Natural killer cell treated with Interleukin-12 subunit alpha and Interleukin-12 subunit beta and Interleukin-15 and Interleukin-18, amount 100 ng/mL, for 72 hours (primary cell): ENCODE measurements around the gene DDX24. TPM values are rescaled to one million over a fixed set of nuclear protein-coding genes. Genes with fewer than 3 reads are reported as not detected.

Experiments used
- ATAC-seq, 2 donors: fragments of 150-1000 bp; cut with Tn5 transposase in 1 of 2; sonication (Bioruptor Pico), chemical (Tn5 transposase) in 1 of 2; 2 replicates each; pipeline ENCODE4 v1.10.0; 2021
- DNase-seq: peaks from one replicate; pipeline ENCODE4 v3.0.0; 2022; ENCODE audit warnings: low spot score
- H3K27ac Mint-ChIP-seq, 2 donors: 1 replicate in 1 of 2; 2 replicates in 1 of 2; pipeline ENCODE4 v1.8.0; 2022; ENCODE audit warnings: mixed read lengths in 2 of 2, mild to moderate bottlenecking in 1 of 2, moderate library complexity in 1 of 2
- H3K27me3 Mint-ChIP-seq, 2 donors: 1 replicate in 1 of 2; 2 replicates in 1 of 2; pipeline ENCODE4 v1.8.0; 2022; ENCODE audit warnings: mixed read lengths in 2 of 2
- H3K36me3 Mint-ChIP-seq: one replicate; pipeline ENCODE4 v1.8.0; 2022; ENCODE audit warnings: mixed read lengths
- H3K4me1 Mint-ChIP-seq, 2 donors: 1 replicate in 1 of 2; 2 replicates in 1 of 2; pipeline ENCODE4 v1.8.0; 2022; ENCODE audit warnings: low read depth in 2 of 2, mixed read lengths in 2 of 2, mild to moderate bottlenecking in 1 of 2
- H3K4me3 Mint-ChIP-seq: one replicate; pipeline ENCODE4 v1.8.0; 2022; ENCODE audit warnings: mixed read lengths
- H3K9me3 Mint-ChIP-seq: 2 replicates; pipeline ENCODE4 v1.8.0; 2022; ENCODE audit warnings: mixed read lengths
- total RNA-seq, 2 donors: library from RNA; stranded (reverse); gene quantifications; one replicate each; pipeline ENCODE4 v1.2.3, GENCODE V29; 2022

Gene DDX24
- total RNA-seq = 100 to 1,000 TPM; 168 to 241 TPM

GRCh38 chr14:94080621-94081385 is at the start of gene DDX24, which contains the start of gene IFI27L1:
TSS of gene DDX24 (minus strand) at chr14:94081202. CDS start at chr14:94079742, 1,460 bp downstream.
TSS of gene IFI27L1 (plus strand) at chr14:94081310. CDS start at chr14:94096938, 15,628 bp downstream.
- DNase-seq (peak; percentile 97), ATAC-seq (peak; percentile 99 to 100)
- peak within 1 kb of the TSS; percentile 95 to 99 for H3K27ac Mint-ChIP-seq
- peaks cover 20% of the 10 kb centered on the region for H3K36me3 Mint-ChIP-seq
- H3K4me3 Mint-ChIP-seq = peak within 1 kb of the TSS; percentile 96
- H3K4me1 Mint-ChIP-seq = peaks cover 45 to 47% of the 10 kb centered on the region in 2 donors
- H3K9me3 Mint-ChIP-seq = no peaks in the 10 kb centered on the region
- H3K27me3 Mint-ChIP-seq = no peaks in the 10 kb centered on the region

- Mint-ChIP-seq H3K27ac (peak overlapping the region; percentile 69 to 76), H3K27me3 (peaks cover under 1 to 7% of the 10 kb centered on the region in 2 donors), H3K9me3 (no peaks in the 10 kb centered on the region), H3K4me1 (peaks cover 17 to 25% of the 10 kb centered on the region in 2 donors), H3K36me3 (no peaks in the 10 kb centered on the region), H3K4me3 (peak overlapping the region; percentile 95)
- DNase-seq (no peak), ATAC-seq (peak; percentile 43 to 55)
These were observed 48.9 kb upstream of the DDX24 start for GRCh38 chr14:94129758-94130414.

GRCh38 chr14:94129111-94129757 is 48.2 kb upstream of the DDX24 start, which contains the start of gene IFI27L2:
TSS of gene IFI27L2 (minus strand) at chr14:94129604. CDS start at chr14:94129564, 40 bp downstream.
- peaks cover 0 to 7% of the 10 kb centered on the region in 2 donors for H3K27me3 Mint-ChIP-seq
- peak within 1 kb of the TSS; percentile 69 to 76 for H3K27ac Mint-ChIP-seq
- H3K4me3 Mint-ChIP-seq = peak within 1 kb of the TSS; percentile 95
- no peaks in the 10 kb centered on the region for H3K9me3 Mint-ChIP-seq
- ATAC-seq = peak; percentile 98
- peak; percentile 80 for DNase-seq
- H3K4me1 Mint-ChIP-seq = peaks cover 17 to 25% of the 10 kb centered on the region in 2 donors
- no peaks in the 10 kb centered on the region for H3K36me3 Mint-ChIP-seq

- peak overlapping the region; percentile 95 for H3K4me3 Mint-ChIP-seq
- H3K9me3 Mint-ChIP-seq = no peaks in the 10 kb centered on the region
- H3K27ac Mint-ChIP-seq = peak overlapping the region; percentile 69 to 76
- no peak for ATAC-seq
- H3K4me1 Mint-ChIP-seq = peaks cover 17 to 25% of the 10 kb centered on the region in 2 donors
- no peak for DNase-seq
- H3K36me3 Mint-ChIP-seq = no peaks in the 10 kb centered on the region
- H3K27me3 Mint-ChIP-seq = peaks cover 0 to 7% of the 10 kb centered on the region in 2 donors
These were observed 47.3 kb upstream of the DDX24 start for GRCh38 chr14:94128216-94128839.

- no peak overlapping the region for H3K27ac Mint-ChIP-seq
- no peaks in the 10 kb centered on the region for H3K9me3 Mint-ChIP-seq
- no peaks in the 10 kb centered on the region for H3K36me3 Mint-ChIP-seq
- H3K4me3 Mint-ChIP-seq = peak overlapping the region; percentile 38
- DNase-seq = no peak
- H3K4me1 Mint-ChIP-seq = peaks cover 15 to 25% of the 10 kb centered on the region in 2 donors
- ATAC-seq = no peak
- H3K27me3 Mint-ChIP-seq = peaks cover 2 to 3% of the 10 kb centered on the region in 2 donors
These were observed 46.3 kb upstream of the DDX24 start for GRCh38 chr14:94127330-94127729.

- no peaks in the 10 kb centered on the region for H3K36me3 Mint-ChIP-seq
- H3K9me3 Mint-ChIP-seq = no peaks in the 10 kb centered on the region
- peaks cover 12 to 22% of the 10 kb centered on the region in 2 donors for H3K4me1 Mint-ChIP-seq
- no peak overlapping the region for H3K27ac Mint-ChIP-seq
- no peak overlapping the region for H3K4me3 Mint-ChIP-seq
- ATAC-seq (no peak), DNase-seq (no peak)
- peaks cover 0 to 2% of the 10 kb centered on the region in 2 donors for H3K27me3 Mint-ChIP-seq
These were observed 45.8 kb upstream of the DDX24 start for GRCh38 chr14:94126800-94127199.

- Mint-ChIP-seq H3K9me3 (no peaks in the 10 kb centered on the region), H3K27me3 (peaks cover 0 to 2% of the 10 kb centered on the region in 2 donors), H3K36me3 (no peaks in the 10 kb centered on the region), H3K4me3 (no peak overlapping the region), H3K4me1 (peaks cover 12 to 22% of the 10 kb centered on the region in 2 donors), H3K27ac (no peak overlapping the region)
- no peak for ATAC-seq
- DNase-seq = no peak
These were observed 45.3 kb upstream of the DDX24 start for GRCh38 chr14:94126419-94126677.

GRCh38 chr14:94125659-94126418 is 44.8 kb upstream of the DDX24 start:
- peaks cover 0 to 6% of the 10 kb centered on the region in 2 donors for H3K27me3 Mint-ChIP-seq
- H3K36me3 Mint-ChIP-seq = no peaks in the 10 kb centered on the region
- ATAC-seq (no peak), DNase-seq (no peak)
- H3K27ac Mint-ChIP-seq = no peak overlapping the region
- H3K9me3 Mint-ChIP-seq = peaks cover 1% of the 10 kb centered on the region
- no peak overlapping the region for H3K4me3 Mint-ChIP-seq
- peaks cover 12 to 22% of the 10 kb centered on the region in 2 donors for H3K4me1 Mint-ChIP-seq

- ATAC-seq = no peak
- peaks cover 3% of the 10 kb centered on the region for H3K9me3 Mint-ChIP-seq
- DNase-seq = no peak
- H3K27me3 Mint-ChIP-seq = peaks cover 0 to 10% of the 10 kb centered on the region in 2 donors
- no peak overlapping the region for H3K27ac Mint-ChIP-seq
- peaks cover 4 to 16% of the 10 kb centered on the region in 2 donors for H3K4me1 Mint-ChIP-seq
- no peak overlapping the region for H3K4me3 Mint-ChIP-seq
- H3K36me3 Mint-ChIP-seq = no peaks in the 10 kb centered on the region
These were observed 43.8 kb upstream of the DDX24 start for GRCh38 chr14:94124582-94125377.

- no peak for ATAC-seq
- no peak for DNase-seq
- H3K27me3 Mint-ChIP-seq = peaks cover 0 to 10% of the 10 kb centered on the region in 2 donors
- no peaks in the 10 kb centered on the region for H3K36me3 Mint-ChIP-seq
- no peak overlapping the region for H3K4me3 Mint-ChIP-seq
- peaks cover 3% of the 10 kb centered on the region for H3K9me3 Mint-ChIP-seq
- H3K4me1 Mint-ChIP-seq = peaks cover 0 to 11% of the 10 kb centered on the region in 2 donors
- H3K27ac Mint-ChIP-seq = no peak overlapping the region
These were observed 42.9 kb upstream of the DDX24 start for GRCh38 chr14:94123868-94124267.

GRCh38 chr14:94123296-94123695 is 42.3 kb upstream of the DDX24 start:
- Mint-ChIP-seq H3K4me1 (peaks cover 0 to 6% of the 10 kb centered on the region in 2 donors), H3K27ac (no peak overlapping the region), H3K4me3 (no peak overlapping the region), H3K36me3 (no peaks in the 10 kb centered on the region), H3K27me3 (peaks cover 0 to 10% of the 10 kb centered on the region in 2 donors), H3K9me3 (peaks cover 3% of the 10 kb centered on the region)
- DNase-seq (no peak), ATAC-seq (no peak)

- peaks cover 5 to 18% of the 10 kb centered on the region in 2 donors for H3K27me3 Mint-ChIP-seq
- H3K9me3 Mint-ChIP-seq = peaks cover 3% of the 10 kb centered on the region
- ATAC-seq (no peak), DNase-seq (no peak)
- no peaks in the 10 kb centered on the region for H3K36me3 Mint-ChIP-seq
- H3K4me1 Mint-ChIP-seq = peaks cover 0 to 5% of the 10 kb centered on the region in 2 donors
- no peak overlapping the region for H3K27ac Mint-ChIP-seq
- no peak overlapping the region for H3K4me3 Mint-ChIP-seq
These were observed 41.4 kb upstream of the DDX24 start for GRCh38 chr14:94122438-94122837.
